Peyer's patch (tissue), 4 donors: ENCODE data around the gene TIMM22.

Experiments used
- CTCF ChIP-seq, 6 experiments: fragments of 450-650 bp in 4 of 6; fragments of 200-600 bp in 2 of 6; sonication (generic) in 1 of 6; IDR thresholded peaks; one replicate each; pipeline ENCODE4 v1.5.1; 2017 to 2019; ENCODE audit warnings: antibody characterized with exemption in 6 of 6, mild to moderate bottlenecking in 3 of 6, moderate library complexity in 1 of 6
- POLR2A ChIP-seq, 2 donors: fragments of 450-650 bp; IDR thresholded peaks; one replicate each; pipeline ENCODE4 v1.5.1; 2017; ENCODE audit warnings: antibody characterized with exemption in 2 of 2, mild to moderate bottlenecking in 2 of 2, moderate library complexity in 2 of 2

GRCh38 chr17:986322-986929 lies 10.5 kb upstream of the TIMM22 start:
- TF ChIP-seq CTCF (IDR thresholded peaks at IDR 0.05) (no peak), POLR2A (IDR thresholded peaks at IDR 0.05) (no peak)
